Left lung (tissue), 10 donors: ENCODE measurements around the gene C8B. TPM values are rescaled to one million over a fixed set of nuclear protein-coding genes. Genes with fewer than 3 reads are reported as not detected.

ENCODE experiments used
- ATAC-seq: fragments of 200-7000 bp; cut with Tn5 transposase; one replicate; pipeline ENCODE4 v1.9.1; 2020; ENCODE audit warnings: moderate library complexity
- DNase-seq, 4 donors: peaks; one replicate each; pipeline ENCODE4 v3.0.0-alpha.2; 2013 to 2020
- H3K27ac ChIP-seq, 2 donors: fragments of 200-600 bp; sonication (generic) in 1 of 2; one replicate each; pipeline versions ENCODE4 v1.5.0 to v1.8.0; 2020 to 2021
- H3K27me3 ChIP-seq, 2 donors: fragments of 200-600 bp; sonication (generic) in 1 of 2; one replicate each; pipeline versions ENCODE4 v1.5.0 to v1.8.0; 2020 to 2021
- H3K36me3 ChIP-seq, 2 donors: fragments of 200-600 bp; sonication (generic) in 1 of 2; one replicate each; pipeline versions ENCODE4 v1.5.0 to v1.8.0; 2020 to 2021
- H3K4me1 ChIP-seq, 2 donors: fragments of 200-600 bp; one replicate each; pipeline ENCODE4 v1.8.0; 2021
- H3K4me3 ChIP-seq, 2 donors: fragments of 200-600 bp; sonication (generic) in 1 of 2; one replicate each; pipeline versions ENCODE4 v1.5.0 to v1.8.0; 2020 to 2021; ENCODE audit warnings: mild to moderate bottlenecking in 1 of 2
- H3K9me3 ChIP-seq, 2 donors: fragments of 200-600 bp; sonication (generic) in 1 of 2; one replicate each; pipeline versions ENCODE4 v1.5.0 to v1.8.0; 2020 to 2021
- CTCF ChIP-seq, 2 donors: fragments of 200-600 bp; sonication (generic) in 1 of 2; IDR thresholded peaks; one replicate each; pipeline versions ENCODE4 v1.5.0 to v1.8.0; 2021; ENCODE audit warnings: antibody characterized with exemption in 2 of 2
- intact Hi-C, 2 donors: fragments of 100-400 bp; cut with DNase I; formaldehyde crosslinking; loops; one replicate each; pipeline versions ENCODE4 v1.11.2 to v1.14.2; 2022
- polyA plus RNA-seq, 6 donors: library from polyadenylated mRNA; unstranded; fragments of 120-200 nt; gene quantifications; one replicate each; pipeline ENCODE4 v1.2.1, GENCODE V29; 2013; ENCODE audit not compliant: insufficient read length in 6 of 6
- total RNA-seq, 2 donors: library from RNA; stranded (reverse); fragmentation: NEBNext Ultra II Directional; extraction: Animal tissue kit (Norgen Biotek cat#: 25700); gene quantifications; one replicate each; pipeline ENCODE4 v1.2.1, GENCODE V29; 2021
- donor health status: DM: no; HTN: yes; CAD: no.
- donor health status: DM: no; HTN: no; CAD: no.

Gene C8B
- total and polyA plus RNA-seq, 8 donors: 0.09 to 0.71 (median 0.18) TPM; not detected in 2

GRCh38 chr1:56979986-56980755, 14.4 kb upstream of the C8B start:
- Histone ChIP-seq H3K4me1 (no peaks in the 10 kb centered on the region), H3K27ac (no peak overlapping the region), H3K27me3 (peaks cover 0 to 5% of the 10 kb centered on the region in 2 donors), H3K36me3 (no peaks in the 10 kb centered on the region), H3K4me3 (no peak overlapping the region), H3K9me3 (no peaks in the 10 kb centered on the region)
- ATAC-seq: no peak
- TF ChIP-seq CTCF (IDR thresholded peaks at IDR 0.05): no peak
- no peak for DNase-seq
- intact Hi-C loops: no loop called here

GRCh38 chr1:56978819-56979218, 13.0 kb upstream of the C8B start:
- H3K27me3 ChIP-seq: peaks cover 0 to 5% of the 10 kb centered on the region in 2 donors
- H3K36me3 ChIP-seq: no peaks in the 10 kb centered on the region
- no peak overlapping the region for H3K4me3 ChIP-seq
- no peak for TF ChIP-seq CTCF (IDR thresholded peaks at IDR 0.05)
- H3K27ac ChIP-seq: no peak overlapping the region
- H3K9me3 ChIP-seq: no peaks in the 10 kb centered on the region
- DNase-seq: no peak
- intact Hi-C loops: no loop called here
- no peaks in the 10 kb centered on the region for H3K4me1 ChIP-seq
- ATAC-seq: no peak

GRCh38 chr1:56977910-56978309, 12.1 kb upstream of the C8B start:
- DNase-seq (no peak), ATAC-seq (no peak)
- H3K36me3 ChIP-seq: no peaks in the 10 kb centered on the region
- H3K4me3 ChIP-seq: no peak overlapping the region
- no peaks in the 10 kb centered on the region for H3K9me3 ChIP-seq
- intact Hi-C loops: no loop called here
- no peak for TF ChIP-seq CTCF (IDR thresholded peaks at IDR 0.05)
- no peaks in the 10 kb centered on the region for H3K4me1 ChIP-seq
- no peak overlapping the region for H3K27ac ChIP-seq
- H3K27me3 ChIP-seq: peaks cover 0 to 5% of the 10 kb centered on the region in 2 donors

GRCh38 chr1:56975446-56975845, 9.6 kb upstream of the C8B start:
- Histone ChIP-seq H3K27ac (no peak overlapping the region), H3K27me3 (peaks cover 0 to 5% of the 10 kb centered on the region in 2 donors), H3K36me3 (no peaks in the 10 kb centered on the region), H3K9me3 (no peaks in the 10 kb centered on the region), H3K4me3 (no peak overlapping the region), H3K4me1 (no peaks in the 10 kb centered on the region)
- no peak for DNase-seq
- no peak for TF ChIP-seq CTCF (IDR thresholded peaks at IDR 0.05)
- intact Hi-C loops: no loop called here
- no peak for ATAC-seq

GRCh38 chr1:56973923-56974742, 8.3 kb upstream of the C8B start:
- ATAC-seq: no peak
- TF ChIP-seq CTCF (IDR thresholded peaks at IDR 0.05): no peak
- H3K27ac ChIP-seq: no peak overlapping the region
- no peaks in the 10 kb centered on the region for H3K9me3 ChIP-seq
- intact Hi-C loops: no loop called here
- H3K4me3 ChIP-seq: no peak overlapping the region
- peaks cover 0 to 5% of the 10 kb centered on the region in 2 donors for H3K27me3 ChIP-seq
- H3K4me1 ChIP-seq: no peaks in the 10 kb centered on the region
- no peaks in the 10 kb centered on the region for H3K36me3 ChIP-seq
- no peak for DNase-seq
